K562 (cell line): ENCODE results near the gene TMEM11. TPM values are rescaled to one million over a fixed set of nuclear protein-coding genes. Genes with fewer than 3 reads are reported as not detected.

ENCODE experiments used
- ATAC-seq: fragments of 200-7000 bp; cut with Tn5 transposase; 3 replicates; pipeline ENCODE4 v1.9.1; 2020; ENCODE audit warnings: moderate library complexity
- BruUV-seq: library from RNA; stranded (reverse); fragments of 400-500 nt; replicated peaks from 2 replicates; lab custom pipeline; 2021; lab: Mats Ljungman, UMichigan
- CTCF ChIA-PET: fragments of 300-600 bp; formaldehyde crosslinking; extraction: SDS; loops from one replicate; lab custom pipeline; 2021; ENCODE audit warnings: low intra/inter-chr PET ratio; lab: Yijun Ruan, JAX
- POLR2A ChIA-PET: fragments of 300-600, 350-650 bp; sonication (Branson Sonifier 250); formaldehyde crosslinking; extraction: SDS; loops from one replicate; lab custom pipeline; 2021; ENCODE audit warnings: antibody characterized with exemption, inconsistent platforms; lab: Yijun Ruan, JAX
- DNase-seq, 4 experiments: peaks; one replicate each; pipeline versions ENCODE4 v3.0.0 to v3.0.0-alpha.2; 2011 to 2018; ENCODE audit warnings: low spot score in 3 of 4, mixed read lengths in 3 of 4; ENCODE audit errors: extremely low read depth in 1 of 4
- FAIRE-seq: peaks from 2 replicates; lab custom pipeline; 2011; peaks lifted over from hg19 to GRCh38; lab: Jason Lieb, UNC
- H2AFZ ChIP-seq: 2 replicates; pipeline ENCODE4 v1.6.0; 2011; ENCODE audit warnings: low read depth, low read length, control low read depth, inconsistent platforms
- H3K27ac ChIP-seq: fragments of 200-600 bp; 3 replicates; pipeline ENCODE4 v1.8.0; 2011; ENCODE audit warnings: low read depth, mild to moderate bottlenecking, control low read depth, inconsistent platforms, low read length, moderate library complexity, mixed read lengths; ENCODE audit errors: extremely low read depth
- H3K27me3 ChIP-seq, 2 experiments: fragments of 300-600 bp in 1 of 2; 2 replicates in 1 of 2; 3 replicates in 1 of 2; pipeline versions ENCODE4 v1.6.0 to v1.8.0; 2011; ENCODE audit warnings: inconsistent platforms in 2 of 2, low read length in 2 of 2, mild to moderate bottlenecking in 1 of 2, mixed read lengths in 1 of 2, moderate library complexity in 1 of 2; ENCODE audit not compliant: control insufficient read depth in 2 of 2, insufficient read depth in 2 of 2
- H3K36me3 ChIP-seq: fragments of 300-600 bp; 3 replicates; pipeline ENCODE4 v1.8.0; 2011; ENCODE audit warnings: mild to moderate bottlenecking, low read length, inconsistent platforms; ENCODE audit not compliant: control insufficient read depth, insufficient read depth
- H3K4me1 ChIP-seq, 2 experiments: fragments of 200-600 bp in 1 of 2; replicated peaks in 1 of 2; 2 replicates in 1 of 2; 3 replicates in 1 of 2; pipeline versions ENCODE4 v1.5.1 to v1.8.0; 2011; ENCODE audit warnings: inconsistent platforms in 2 of 2, low read length in 2 of 2, mild to moderate bottlenecking in 1 of 2, mixed read lengths in 1 of 2, moderate library complexity in 1 of 2; ENCODE audit not compliant: control insufficient read depth in 2 of 2, insufficient read depth in 2 of 2
- H3K4me2 ChIP-seq: 2 replicates; pipeline ENCODE4 v1.6.1; 2011; ENCODE audit warnings: low read length, control low read depth, inconsistent platforms, mixed read lengths; ENCODE audit not compliant: insufficient read depth
- H3K4me3 ChIP-seq: fragments of 200-600 bp; sonication (generic), shearing (Covaris generic); 2 replicates; pipeline ENCODE4 v1.5.1; 2016; ENCODE audit warnings: control low read depth, inconsistent platforms
- H3K79me2 ChIP-seq: fragments of 200-600 bp; 3 replicates; pipeline ENCODE4 v1.8.0; 2011; ENCODE audit warnings: low read length, inconsistent platforms; ENCODE audit not compliant: control insufficient read depth, insufficient read depth
- H3K9ac ChIP-seq, 2 experiments: 2 replicates each; pipeline versions ENCODE4 v1.6.0 to v1.6.1; 2011; ENCODE audit warnings: low read depth in 2 of 2, low read length in 2 of 2, control low read depth in 1 of 2, inconsistent platforms in 1 of 2, mild to moderate bottlenecking in 1 of 2, mixed read lengths in 1 of 2; ENCODE audit not compliant: insufficient read depth in 1 of 2
- H3K9me1 ChIP-seq: one replicate; pipeline ENCODE4 v1.6.0; 2011; ENCODE audit warnings: inconsistent platforms, mild to moderate bottlenecking, low read length, moderate library complexity; ENCODE audit not compliant: control insufficient read depth, insufficient read depth
- H3K9me3 ChIP-seq: replicated peaks from 2 replicates; pipeline ENCODE4 v1.5.1; 2011; ENCODE audit warnings: low read depth, low read length, inconsistent platforms; ENCODE audit not compliant: control insufficient read depth, insufficient read depth
- H4K20me1 ChIP-seq: replicated peaks from 2 replicates; pipeline ENCODE4 v1.6.1; 2011; ENCODE audit warnings: low read length, inconsistent platforms, mixed read lengths; ENCODE audit not compliant: control insufficient read depth, insufficient read depth
- CBX3 ChIP-seq, 2 experiments: IDR thresholded peaks; 1 replicate in 1 of 2; 2 replicates in 1 of 2; pipeline ENCODE4 v1.6.1; 2012; ENCODE audit warnings: inconsistent platforms in 2 of 2, low read length in 2 of 2, borderline replicate concordance in 1 of 2, control low read depth in 1 of 2
- NR2C1 ChIP-seq, 2 experiments: fragments of 450-650 bp; IDR thresholded peaks; 2 replicates each; pipeline ENCODE4 v1.6.1; 2017; ENCODE audit warnings: mild to moderate bottlenecking in 2 of 2, antibody characterized with exemption in 1 of 2, inconsistent platforms in 1 of 2, missing compliant biosample characterization in 1 of 2, missing genetic modification characterization in 1 of 2
- RBM14 ChIP-seq: fragments of 200-400 bp; formaldehyde crosslinking; IDR thresholded peaks from 2 replicates; pipeline ENCODE4 v1.6.1; 2018; ENCODE audit warnings: low read depth, mild to moderate bottlenecking, low read length, moderate library complexity, borderline replicate concordance; ENCODE audit not compliant: insufficient read depth
- SMAD2 ChIP-seq: fragments of 150-350 bp; IDR thresholded peaks from 2 replicates; pipeline ENCODE4 v1.6.1; 2014; ENCODE audit warnings: low read depth, mild to moderate bottlenecking, low read length
- TAF7 ChIP-seq: fragments of 450-650 bp; IDR thresholded peaks from 2 replicates; pipeline ENCODE4 v1.6.1; 2016; ENCODE audit warnings: missing genetic modification characterization, missing compliant biosample characterization
- XRCC4 ChIP-seq: IDR thresholded peaks from one replicate; pipeline ENCODE4 v1.6.1; 2011; ENCODE audit not compliant: insufficient read depth, insufficient read length; ENCODE audit errors: extremely low read depth
- WGBS: fragments of 100-300 bp; shearing (Covaris generic); methylation state at CpG from one replicate; pipeline ENCODE4 v1.1.6; 2016; ENCODE audit warnings: low coverage, mixed read lengths; ENCODE audit not compliant: insufficient coverage; ENCODE audit errors: missing lambda C conversion rate; 5-methylcytosine and 5-hydroxymethylcytosine counted together
- in situ Hi-C: fragments of 300-500 bp; cut with MboI; formaldehyde crosslinking; loops from 4 replicates; pipeline ENCODE4 v1.15.0; 2018; ENCODE audit warnings: inconsistent platforms, mixed read lengths
- intact Hi-C: fragments of 100-400 bp; cut with micrococcal nuclease; formaldehyde crosslinking; loops from 2 replicates; pipeline ENCODE4 v1.14.2; 2022
- polyA plus RNA-seq, 8 experiments: library from polyadenylated mRNA; depleted of rRNA in 4 of 8; stranded (reverse) in 5 of 8; unstranded in 3 of 8; fragments of >200 nt; fragmentation: Nextera tagmentation in 2 of 8; fragmentation: Illumina TruSeq in 1 of 8; extraction: Ambion mirVana in 2 of 8; extraction: Trizol in 1 of 8; gene quantifications; 2 replicates each; pipeline versions ENCODE4 v1.2.1 to v1.2.3, GENCODE V29; 2011 to 2014; ENCODE audit warnings: inconsistent platforms in 1 of 8, missing spikeins in 1 of 8
- total RNA-seq, 7 experiments: library from RNA; depleted of rRNA in 6 of 7; stranded (reverse); fragments of >200 nt in 6 of 7; fragmentation: Illumina TruSeq in 2 of 7; extraction: Trizol in 2 of 7; gene quantifications; 2 replicates each; pipeline versions ENCODE4 v1.2.1 to v1.2.3, GENCODE V29; 2011 to 2021; ENCODE audit warnings: low replicate concordance in 1 of 7
- TF ChIP-seq, protein P1 (sequence below): fragments of 450-650 bp; IDR thresholded peaks from 2 replicates; pipeline ENCODE4 v1.6.1; 2016; ENCODE audit warnings: mild to moderate bottlenecking

The TMEM11 gene
- total and polyA plus RNA-seq, 9 of the 15 experiments (the other 6 are each of a cell fraction or from before 2014, with no cell fraction given) = 12.0 to 40.7 (median 30.0) TPM

- BruUV-seq = no TSS peak
- no peak for ATAC-seq
- no peaks in the 10 kb centered on the region for H4K20me1 ChIP-seq
- ChIA-PET POLR2A (no interaction called here), CTCF (no interaction called here)
- H3K27me3 ChIP-seq = no peaks in the 10 kb centered on the region
- no peak for FAIRE-seq
- intact Hi-C loops = no loop called here
- no peak overlapping the region for H3K27ac ChIP-seq
- in situ Hi-C loops = no loop called here
- 31% methylated on average over 5 of the region's 5 CpGs for WGBS
- peaks cover 17% of the 10 kb centered on the region; the same call in 2 of the 3 replicates for H3K36me3 ChIP-seq
- no peaks in the 10 kb centered on the region for H3K4me1 ChIP-seq
- H3K9ac ChIP-seq = no peak overlapping the region
- H3K9me1 ChIP-seq = no peaks in the 10 kb centered on the region
- no peaks in the 10 kb centered on the region for H3K9me3 ChIP-seq
- no peak overlapping the region for H3K4me3 ChIP-seq
- no peak overlapping the region for H2AFZ ChIP-seq
- no peaks in the 10 kb centered on the region for H3K79me2 ChIP-seq
- no peak for DNase-seq
- H3K4me2 ChIP-seq = no peak overlapping the region
- TF ChIP-seq XRCC4 (no peak), SMAD2 (no peak), CBX3 (IDR thresholded peaks at IDR 0.05; ENCODE audit: borderline replicate concordance in 1 of 2, low read length in 2 of 2) (no peak), TAF7 (tag) (no peak), NR2C1 (IDR thresholded peaks at IDR 0.05) (no peak), NR2C1 (tag; IDR thresholded peaks at IDR 0.05) (peak; percentile 30; the same call in 1 of the 2 replicates), RBM14 (no peak)
- TF ChIP-seq, protein P1, sequence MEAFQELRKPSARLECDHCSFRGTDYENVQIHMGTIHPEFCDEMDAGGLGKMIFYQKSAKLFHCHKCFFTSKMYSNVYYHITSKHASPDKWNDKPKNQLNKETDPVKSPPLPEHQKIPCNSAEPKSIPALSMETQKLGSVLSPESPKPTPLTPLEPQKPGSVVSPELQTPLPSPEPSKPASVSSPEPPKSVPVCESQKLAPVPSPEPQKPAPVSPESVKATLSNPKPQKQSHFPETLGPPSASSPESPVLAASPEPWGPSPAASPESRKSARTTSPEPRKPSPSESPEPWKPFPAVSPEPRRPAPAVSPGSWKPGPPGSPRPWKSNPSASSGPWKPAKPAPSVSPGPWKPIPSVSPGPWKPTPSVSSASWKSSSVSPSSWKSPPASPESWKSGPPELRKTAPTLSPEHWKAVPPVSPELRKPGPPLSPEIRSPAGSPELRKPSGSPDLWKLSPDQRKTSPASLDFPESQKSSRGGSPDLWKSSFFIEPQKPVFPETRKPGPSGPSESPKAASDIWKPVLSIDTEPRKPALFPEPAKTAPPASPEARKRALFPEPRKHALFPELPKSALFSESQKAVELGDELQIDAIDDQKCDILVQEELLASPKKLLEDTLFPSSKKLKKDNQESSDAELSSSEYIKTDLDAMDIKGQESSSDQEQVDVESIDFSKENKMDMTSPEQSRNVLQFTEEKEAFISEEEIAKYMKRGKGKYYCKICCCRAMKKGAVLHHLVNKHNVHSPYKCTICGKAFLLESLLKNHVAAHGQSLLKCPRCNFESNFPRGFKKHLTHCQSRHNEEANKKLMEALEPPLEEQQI = no peak
- TF ChIP-seq, all 486 proteins: peak for 1
These were observed 30.5 kb downstream of the TMEM11 start for GRCh38 chr17:21183468-21183867.
